ENCODE measurements around the gene RITA1. TPM values are rescaled to one million over a fixed set of nuclear protein-coding genes. Genes with fewer than 3 reads are reported as not detected.
A peak's percentile ranks its signal among the peaks of the same experiment; 100 is the strongest.

Gene RITA1
- total and polyA plus RNA-seq, 2 donors from 2014 or later, result 14.6 to 31.6 TPM

DNA sequence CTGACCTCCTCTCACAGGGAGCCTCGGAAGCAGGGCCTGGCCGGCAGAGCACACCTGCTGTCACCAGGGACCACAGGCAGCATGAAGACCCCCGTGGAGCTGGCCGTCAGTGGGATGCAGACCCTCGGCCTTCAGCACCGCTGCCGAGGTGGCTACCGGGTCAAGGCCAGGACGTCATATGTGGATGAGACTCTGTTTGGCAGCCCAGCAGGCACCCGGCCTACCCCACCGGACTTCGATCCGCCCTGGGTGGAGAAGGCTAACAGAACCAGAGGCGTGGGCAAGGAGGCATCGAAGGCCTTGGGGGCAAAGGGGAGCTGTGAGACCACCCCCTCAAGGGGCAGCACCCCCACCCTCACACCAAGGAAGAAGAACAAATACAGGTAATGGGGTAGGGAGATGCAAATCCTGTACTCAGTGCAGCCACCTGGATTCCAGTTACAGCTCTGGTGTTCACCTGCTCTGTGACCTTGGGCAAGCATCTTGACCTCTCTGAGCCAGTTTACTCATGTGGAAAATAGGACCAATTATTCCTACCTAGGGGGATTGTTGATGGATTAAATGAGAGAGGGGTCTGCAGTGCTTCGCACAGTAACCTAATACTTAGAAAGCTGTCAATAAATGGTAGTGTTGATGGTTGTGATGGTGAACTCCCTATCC lies 1.3 kb downstream of the RITA1 start:
- TF ChIP-seq, protein P1, sequence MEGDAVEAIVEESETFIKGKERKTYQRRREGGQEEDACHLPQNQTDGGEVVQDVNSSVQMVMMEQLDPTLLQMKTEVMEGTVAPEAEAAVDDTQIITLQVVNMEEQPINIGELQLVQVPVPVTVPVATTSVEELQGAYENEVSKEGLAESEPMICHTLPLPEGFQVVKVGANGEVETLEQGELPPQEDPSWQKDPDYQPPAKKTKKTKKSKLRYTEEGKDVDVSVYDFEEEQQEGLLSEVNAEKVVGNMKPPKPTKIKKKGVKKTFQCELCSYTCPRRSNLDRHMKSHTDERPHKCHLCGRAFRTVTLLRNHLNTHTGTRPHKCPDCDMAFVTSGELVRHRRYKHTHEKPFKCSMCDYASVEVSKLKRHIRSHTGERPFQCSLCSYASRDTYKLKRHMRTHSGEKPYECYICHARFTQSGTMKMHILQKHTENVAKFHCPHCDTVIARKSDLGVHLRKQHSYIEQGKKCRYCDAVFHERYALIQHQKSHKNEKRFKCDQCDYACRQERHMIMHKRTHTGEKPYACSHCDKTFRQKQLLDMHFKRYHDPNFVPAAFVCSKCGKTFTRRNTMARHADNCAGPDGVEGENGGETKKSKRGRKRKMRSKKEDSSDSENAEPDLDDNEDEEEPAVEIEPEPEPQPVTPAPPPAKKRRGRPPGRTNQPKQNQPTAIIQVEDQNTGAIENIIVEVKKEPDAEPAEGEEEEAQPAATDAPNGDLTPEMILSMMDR (IDR thresholded peaks at IDR 0.05; ENCODE audit: borderline replicate concordance, extremely low read depth, insufficient read depth), result no peak
- Histone ChIP-seq H3K36me3 (ENCODE audit: control insufficient read depth in 2 of 3, insufficient read depth in 3 of 3, low read length in 3 of 3) (peaks cover 2 to 13% (median 6%) of the 10 kb centered on the region in 3 donors), H3K9ac (ENCODE audit: low read length in 3 of 3) (peak overlapping the region in 1 of 3 donors; percentile 33), H3K4me1 (ENCODE audit: control insufficient read depth in 2 of 3, insufficient read depth in 2 of 3, low read depth in 1 of 3, low read length in 3 of 3) (peaks cover 0 to 11% (median 0%) of the 10 kb centered on the region in 3 donors), H3K27ac (ENCODE audit: low read depth in 2 of 2, low read length in 2 of 2) (no peak overlapping the region), H3K4me3 (ENCODE audit: low read length in 3 of 3) (peak overlapping the region in 2 of 3 donors; percentile 90 to 92), H3K9me3 (ENCODE audit: control insufficient read depth in 2 of 3, insufficient read depth in 1 of 3, low read length in 3 of 3) (no peaks in the 10 kb centered on the region), H3K27me3 (ENCODE audit: control insufficient read depth, insufficient read depth, low read length) (no peaks in the 10 kb centered on the region)
- intact Hi-C loops (cut with DNase I), result no loop called here
- FAIRE-seq (no peak), DNase-seq (peak in 2 of 5 donors; percentile 62 to 80)

DNA sequence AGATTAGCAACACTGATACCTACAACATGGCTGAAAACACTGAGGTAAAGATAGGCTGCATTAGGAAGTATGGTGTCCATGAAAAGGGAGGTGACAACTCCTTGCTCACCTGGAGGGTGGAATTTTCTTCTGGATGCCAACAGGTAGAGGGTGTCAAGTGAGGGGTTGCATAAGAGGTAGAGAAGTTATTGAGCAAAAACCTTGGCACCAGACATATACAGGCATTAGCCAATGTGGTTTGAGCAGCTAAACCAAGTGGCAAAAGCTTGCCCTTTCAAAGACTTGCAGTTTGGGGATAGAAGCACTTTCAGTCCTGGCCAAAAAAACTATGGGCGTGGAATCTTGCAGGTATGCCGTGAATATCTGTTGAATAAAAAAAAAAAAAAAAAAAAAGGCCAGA lies 3.8 kb downstream of the RITA1 start:
- TF ChIP-seq, protein P1 (IDR thresholded peaks at IDR 0.05; ENCODE audit: borderline replicate concordance, extremely low read depth, insufficient read depth), result no peak
- FAIRE-seq (no peak), DNase-seq (no peak)
- H3K9ac ChIP-seq (ENCODE audit: low read length in 3 of 3), result no peak overlapping the region
- intact Hi-C loops (cut with DNase I), result no loop called here
- peaks cover 0 to 15% (median 3%) of the 10 kb centered on the region in 3 donors for H3K4me1 ChIP-seq (ENCODE audit: control insufficient read depth in 2 of 3, insufficient read depth in 2 of 3, low read depth in 1 of 3, low read length in 3 of 3)
- no peak overlapping the region for H3K27ac ChIP-seq (ENCODE audit: low read depth in 2 of 2, low read length in 2 of 2)
- H3K27me3 ChIP-seq (ENCODE audit: control insufficient read depth, insufficient read depth, low read length), result no peaks in the 10 kb centered on the region
- H3K4me3 ChIP-seq (ENCODE audit: low read length in 3 of 3), result no peak overlapping the region
- H3K9me3 ChIP-seq (ENCODE audit: control insufficient read depth in 2 of 3, insufficient read depth in 1 of 3, low read length in 3 of 3), result no peaks in the 10 kb centered on the region
- peaks cover 2 to 18% (median 6%) of the 10 kb centered on the region in 3 donors for H3K36me3 ChIP-seq (ENCODE audit: control insufficient read depth in 2 of 3, insufficient read depth in 3 of 3, low read length in 3 of 3)

DNA sequence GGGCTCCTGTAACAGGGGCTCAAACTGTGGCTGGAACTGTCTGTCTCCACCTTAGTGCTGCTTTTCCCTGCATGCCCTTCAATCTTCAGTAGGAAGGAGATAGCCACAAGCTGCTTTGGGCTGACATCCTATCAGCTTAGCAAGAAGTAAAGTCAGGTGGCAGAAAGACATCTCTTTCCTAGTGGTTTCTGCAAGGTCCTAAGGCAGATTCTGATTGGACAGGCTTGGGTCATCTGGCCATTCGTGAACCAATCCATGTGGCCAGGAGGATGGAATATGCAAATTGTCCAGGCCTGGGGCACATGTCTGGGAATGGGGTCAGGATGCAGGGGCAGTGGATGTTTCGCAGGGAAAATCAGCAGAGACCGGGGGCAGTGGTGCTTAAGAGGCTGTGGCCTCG lies 5.2 kb downstream of the RITA1 start:
- H3K4me3 ChIP-seq (ENCODE audit: low read length in 3 of 3), result no peak overlapping the region
- H3K36me3 ChIP-seq (ENCODE audit: control insufficient read depth in 2 of 3, insufficient read depth in 3 of 3, low read length in 3 of 3), result peaks cover 2 to 18% (median 6%) of the 10 kb centered on the region in 3 donors
- no peaks in the 10 kb centered on the region for H3K27me3 ChIP-seq (ENCODE audit: control insufficient read depth, insufficient read depth, low read length)
- H3K9ac ChIP-seq (ENCODE audit: low read length in 3 of 3), result no peak overlapping the region
- FAIRE-seq (no peak), DNase-seq (peak in 3 of 5 donors; percentile 35 to 53 (median 40))
- H3K4me1 ChIP-seq (ENCODE audit: control insufficient read depth in 2 of 3, insufficient read depth in 2 of 3, low read depth in 1 of 3, low read length in 3 of 3), result peaks cover 0 to 15% (median 3%) of the 10 kb centered on the region in 3 donors
- H3K9me3 ChIP-seq (ENCODE audit: control insufficient read depth in 2 of 3, insufficient read depth in 1 of 3, low read length in 3 of 3), result no peaks in the 10 kb centered on the region
- TF ChIP-seq, protein P1 (IDR thresholded peaks at IDR 0.05; ENCODE audit: borderline replicate concordance, extremely low read depth, insufficient read depth), result no peak
- no peak overlapping the region for H3K27ac ChIP-seq (ENCODE audit: low read depth in 2 of 2, low read length in 2 of 2)
- intact Hi-C loops (cut with DNase I), result no loop called here

Measured in kidney (tissue), 14 donors.